Measurements from ENCODE around the gene JMJD7. TPM values are rescaled to one million over a fixed set of nuclear protein-coding genes. Genes with fewer than 3 reads are reported as not detected.

JMJD7 gene
- total RNA-seq, 2 experiments from 2014 or later: 35.6 to 38.4 TPM

DNA sequence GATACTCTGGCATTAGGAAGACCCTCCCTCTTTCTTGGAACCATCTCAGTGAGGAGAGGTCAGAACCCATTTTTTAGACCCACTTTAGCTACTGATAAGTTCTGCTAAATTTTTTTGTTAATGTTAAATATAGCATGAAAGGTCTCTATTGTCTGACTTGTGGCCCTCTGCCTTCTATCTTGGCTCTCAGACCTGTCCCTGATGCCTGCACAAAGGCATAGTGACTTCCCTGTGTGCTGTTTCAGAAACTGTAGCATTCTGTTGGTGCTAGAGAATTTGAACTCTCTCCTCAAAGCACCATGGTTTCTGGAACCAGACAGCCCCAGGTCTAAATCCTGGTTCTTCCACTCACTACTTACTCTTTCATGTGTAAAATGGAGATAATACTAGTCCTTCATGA is 38.2 kb upstream of the JMJD7 start:
- intact Hi-C loops (cut with DNase I, micrococcal nuclease): no loop called here
- no peak overlapping the region for H3K4me3 Mint-ChIP-seq
- no peaks in the 10 kb centered on the region for H3K36me3 Mint-ChIP-seq (ENCODE audit: low read depth)

DNA sequence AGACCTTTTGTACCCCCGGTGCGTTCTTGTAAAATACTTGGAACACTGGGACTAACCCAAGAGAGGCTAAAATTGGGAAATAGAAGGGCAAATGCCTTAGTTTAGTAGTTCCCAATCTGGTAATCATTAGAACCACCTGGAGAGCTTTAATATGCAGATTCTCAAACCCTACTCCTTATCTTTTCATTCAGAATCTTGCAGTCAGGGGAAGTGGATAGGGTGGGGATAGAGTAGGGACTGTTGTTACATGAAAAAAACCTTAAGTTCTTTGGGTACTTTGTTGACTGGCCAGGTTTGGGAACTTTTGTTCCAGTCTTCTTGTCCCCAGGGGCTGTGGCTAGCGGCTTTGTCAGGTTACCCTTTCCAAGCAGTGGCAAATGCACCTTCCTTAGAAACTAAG is 37.7 kb upstream of the JMJD7 start:
- ChIA-PET POLR2A (no interaction called here), CTCF (interaction anchor here (1.6 kb wide), 1 partner anchor 16 kb away, joined by 5 read pairs; the partner anchor contains the start of gene MAPKBP1)
- no peak overlapping the region for H3K4me3 ChIP-seq (ENCODE audit: low read length)
- H3K9me3 Mint-ChIP-seq: no peaks in the 10 kb centered on the region
- H3K4me1 Mint-ChIP-seq (ENCODE audit: low read depth): peaks cover 55% of the 10 kb centered on the region
- no peak for DNase-seq
- no peak overlapping the region for H3K27ac Mint-ChIP-seq
- no peak overlapping the region for H3K4me3 Mint-ChIP-seq
- no peaks in the 10 kb centered on the region for H3K27me3 Mint-ChIP-seq
- H3K36me3 Mint-ChIP-seq (ENCODE audit: low read depth): no peaks in the 10 kb centered on the region
- H3K27ac ChIP-seq (ENCODE audit: low read depth in 1 of 2, low read length in 2 of 2): no peak overlapping the region
- peaks cover 14% of the 10 kb centered on the region for H3K4me1 ChIP-seq (ENCODE audit: insufficient read depth, low read length)
- no peak for ATAC-seq (ENCODE audit: poor library complexity)
- intact Hi-C loops (cut with DNase I, micrococcal nuclease): no loop called here
- no peaks in the 10 kb centered on the region for H3K9me3 ChIP-seq (ENCODE audit: control insufficient read depth in 1 of 2, insufficient read depth in 1 of 2, low read length in 2 of 2)
- H3K36me3 ChIP-seq (ENCODE audit: insufficient read depth, low read length): no peaks in the 10 kb centered on the region
- H3K27me3 ChIP-seq (ENCODE audit: control insufficient read depth in 1 of 2, insufficient read depth in 2 of 2, low read length in 2 of 2): no peaks in the 10 kb centered on the region
- TF ChIP-seq, protein P1, sequence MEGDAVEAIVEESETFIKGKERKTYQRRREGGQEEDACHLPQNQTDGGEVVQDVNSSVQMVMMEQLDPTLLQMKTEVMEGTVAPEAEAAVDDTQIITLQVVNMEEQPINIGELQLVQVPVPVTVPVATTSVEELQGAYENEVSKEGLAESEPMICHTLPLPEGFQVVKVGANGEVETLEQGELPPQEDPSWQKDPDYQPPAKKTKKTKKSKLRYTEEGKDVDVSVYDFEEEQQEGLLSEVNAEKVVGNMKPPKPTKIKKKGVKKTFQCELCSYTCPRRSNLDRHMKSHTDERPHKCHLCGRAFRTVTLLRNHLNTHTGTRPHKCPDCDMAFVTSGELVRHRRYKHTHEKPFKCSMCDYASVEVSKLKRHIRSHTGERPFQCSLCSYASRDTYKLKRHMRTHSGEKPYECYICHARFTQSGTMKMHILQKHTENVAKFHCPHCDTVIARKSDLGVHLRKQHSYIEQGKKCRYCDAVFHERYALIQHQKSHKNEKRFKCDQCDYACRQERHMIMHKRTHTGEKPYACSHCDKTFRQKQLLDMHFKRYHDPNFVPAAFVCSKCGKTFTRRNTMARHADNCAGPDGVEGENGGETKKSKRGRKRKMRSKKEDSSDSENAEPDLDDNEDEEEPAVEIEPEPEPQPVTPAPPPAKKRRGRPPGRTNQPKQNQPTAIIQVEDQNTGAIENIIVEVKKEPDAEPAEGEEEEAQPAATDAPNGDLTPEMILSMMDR (IDR thresholded peaks at IDR 0.05): no peak

More for the DNA sequence above, 38.2 kb upstream of the JMJD7 start:
- CTCF ChIA-PET: no interaction called here
- ATAC-seq (ENCODE audit: poor library complexity): no peak
- POLR2A ChIA-PET: no interaction called here
- no peaks in the 10 kb centered on the region for H3K9me3 Mint-ChIP-seq
- no peak overlapping the region for H3K4me3 ChIP-seq (ENCODE audit: low read length)
- no peak overlapping the region for H3K27ac ChIP-seq (ENCODE audit: low read depth in 1 of 2, low read length in 2 of 2)
- peaks cover 14% of the 10 kb centered on the region for H3K4me1 ChIP-seq (ENCODE audit: insufficient read depth, low read length)
- H3K27ac Mint-ChIP-seq: no peak overlapping the region
- no peaks in the 10 kb centered on the region for H3K36me3 ChIP-seq (ENCODE audit: insufficient read depth, low read length)
- peaks cover 51% of the 10 kb centered on the region for H3K4me1 Mint-ChIP-seq (ENCODE audit: low read depth)
- no peaks in the 10 kb centered on the region for H3K27me3 Mint-ChIP-seq
- H3K27me3 ChIP-seq (ENCODE audit: control insufficient read depth in 1 of 2, insufficient read depth in 2 of 2, low read length in 2 of 2): no peaks in the 10 kb centered on the region
- DNase-seq: no peak
- TF ChIP-seq, protein P1 (IDR thresholded peaks at IDR 0.05): no peak
- no peaks in the 10 kb centered on the region for H3K9me3 ChIP-seq (ENCODE audit: control insufficient read depth in 1 of 2, insufficient read depth in 1 of 2, low read length in 2 of 2)

DNA sequence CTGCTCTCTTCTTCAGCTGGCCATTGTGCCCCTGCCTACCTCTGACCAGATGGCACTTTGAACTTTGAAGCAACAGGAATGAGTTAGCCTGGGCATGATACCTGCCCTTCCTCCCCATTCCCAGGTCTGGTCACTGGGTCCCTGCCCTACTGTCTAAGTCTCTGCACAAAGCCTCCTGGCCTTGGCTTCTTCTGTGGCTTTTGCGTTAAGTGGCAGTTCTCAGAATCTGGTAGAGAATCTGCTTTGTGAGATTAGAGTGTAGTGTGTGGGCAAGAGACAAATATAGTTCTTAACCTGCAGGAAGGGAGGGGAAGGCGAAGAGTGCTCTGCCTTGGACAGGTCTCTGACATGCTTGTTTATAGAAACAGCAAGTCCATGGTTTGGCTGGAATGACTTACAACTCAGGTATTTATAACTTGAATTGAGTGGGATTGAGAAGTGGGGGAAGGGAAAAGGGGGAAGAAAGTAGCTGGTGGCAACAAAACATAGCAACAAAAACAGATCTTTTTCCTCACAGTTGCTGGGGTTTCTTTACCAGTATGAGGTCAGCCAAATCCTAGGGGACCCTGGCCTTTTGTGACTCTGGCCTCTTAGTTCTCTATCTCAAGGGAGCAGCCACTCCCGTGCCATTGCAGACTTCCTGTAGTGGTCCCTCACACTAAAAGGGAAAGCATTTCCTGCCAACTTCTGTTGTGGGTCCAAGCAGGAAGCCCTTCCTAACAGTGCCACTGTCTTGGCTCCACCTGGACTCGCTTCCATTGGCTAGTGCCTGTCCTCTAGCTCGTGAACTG is 36.9 kb upstream of the JMJD7 start:
- Mint-ChIP-seq H3K9me3 (no peaks in the 10 kb centered on the region), H3K27ac (no peak overlapping the region), H3K4me3 (no peak overlapping the region), H3K36me3 (ENCODE audit: low read depth) (no peaks in the 10 kb centered on the region), H3K4me1 (ENCODE audit: low read depth) (peaks cover 61% of the 10 kb centered on the region), H3K27me3 (no peaks in the 10 kb centered on the region)
- H3K27ac ChIP-seq (ENCODE audit: low read depth in 1 of 2, low read length in 2 of 2): no peak overlapping the region
- no peaks in the 10 kb centered on the region for H3K9me3 ChIP-seq (ENCODE audit: control insufficient read depth in 1 of 2, insufficient read depth in 1 of 2, low read length in 2 of 2)
- H3K27me3 ChIP-seq (ENCODE audit: control insufficient read depth in 1 of 2, insufficient read depth in 2 of 2, low read length in 2 of 2): no peaks in the 10 kb centered on the region
- ChIA-PET POLR2A (no interaction called here), CTCF (interaction anchor here (1.6 kb wide), 1 partner anchor 16 kb away, joined by 5 read pairs; the partner anchor contains the start of gene MAPKBP1)
- TF ChIP-seq, protein P1 (IDR thresholded peaks at IDR 0.05): no peak
- H3K4me3 ChIP-seq (ENCODE audit: low read length): no peak overlapping the region
- H3K4me1 ChIP-seq (ENCODE audit: insufficient read depth, low read length): peaks cover 15% of the 10 kb centered on the region
- DNase-seq (no peak), ATAC-seq (ENCODE audit: poor library complexity) (no peak)
- intact Hi-C loops (cut with DNase I, micrococcal nuclease): no loop called here
- H3K36me3 ChIP-seq (ENCODE audit: insufficient read depth, low read length): no peaks in the 10 kb centered on the region

Data from CD4-positive, alpha-beta T cell (primary cell).